K562 (cell line): ENCODE results near the gene RFNG. TPM values are rescaled to one million over a fixed set of nuclear protein-coding genes. Genes with fewer than 3 reads are reported as not detected.

ENCODE experiments used
- KDM1A ChIP-seq, 2 experiments: fragments of 450-650 bp; IDR thresholded peaks; 2 replicates each; pipeline ENCODE4 v1.6.1; 2016; ENCODE audit warnings: mild to moderate bottlenecking in 2 of 2
- ZNF311 ChIP-seq: fragments of 250-450 bp; sonication (Bioruptor Pico); IDR thresholded peaks from 2 replicates; pipeline ENCODE4 v1.4.0; 2020; ENCODE audit warnings: mild to moderate bottlenecking, moderate library complexity
- polyA plus RNA-seq, 8 experiments: library from polyadenylated mRNA; depleted of rRNA in 4 of 8; stranded (reverse) in 5 of 8; unstranded in 3 of 8; fragments of >200 nt; fragmentation: Nextera tagmentation in 2 of 8; fragmentation: Illumina TruSeq in 1 of 8; extraction: Ambion mirVana in 2 of 8; extraction: Trizol in 1 of 8; gene quantifications; 2 replicates each; pipeline versions ENCODE4 v1.2.1 to v1.2.3, GENCODE V29; 2011 to 2014; ENCODE audit warnings: inconsistent platforms in 1 of 8, missing spikeins in 1 of 8
- total RNA-seq, 7 experiments: library from RNA; depleted of rRNA in 6 of 7; stranded (reverse); fragments of >200 nt in 6 of 7; fragmentation: Illumina TruSeq in 2 of 7; extraction: Trizol in 2 of 7; gene quantifications; 2 replicates each; pipeline versions ENCODE4 v1.2.1 to v1.2.3, GENCODE V29; 2011 to 2021; ENCODE audit warnings: low replicate concordance in 1 of 7
- TF ChIP-seq, protein P1 (sequence below), 2 experiments: fragments of 450-650 bp; IDR thresholded peaks; 2 replicates each; pipeline ENCODE4 v1.6.1; 2016; ENCODE audit warnings: mild to moderate bottlenecking in 2 of 2, borderline replicate concordance in 1 of 2, low read depth in 1 of 2, moderate library complexity in 1 of 2

Gene RFNG
- total and polyA plus RNA-seq, 9 of the 15 experiments (the other 6 are each of a cell fraction or from before 2014, with no cell fraction given), result 0.32 to 32.8 (median 9.5) TPM

DNA sequence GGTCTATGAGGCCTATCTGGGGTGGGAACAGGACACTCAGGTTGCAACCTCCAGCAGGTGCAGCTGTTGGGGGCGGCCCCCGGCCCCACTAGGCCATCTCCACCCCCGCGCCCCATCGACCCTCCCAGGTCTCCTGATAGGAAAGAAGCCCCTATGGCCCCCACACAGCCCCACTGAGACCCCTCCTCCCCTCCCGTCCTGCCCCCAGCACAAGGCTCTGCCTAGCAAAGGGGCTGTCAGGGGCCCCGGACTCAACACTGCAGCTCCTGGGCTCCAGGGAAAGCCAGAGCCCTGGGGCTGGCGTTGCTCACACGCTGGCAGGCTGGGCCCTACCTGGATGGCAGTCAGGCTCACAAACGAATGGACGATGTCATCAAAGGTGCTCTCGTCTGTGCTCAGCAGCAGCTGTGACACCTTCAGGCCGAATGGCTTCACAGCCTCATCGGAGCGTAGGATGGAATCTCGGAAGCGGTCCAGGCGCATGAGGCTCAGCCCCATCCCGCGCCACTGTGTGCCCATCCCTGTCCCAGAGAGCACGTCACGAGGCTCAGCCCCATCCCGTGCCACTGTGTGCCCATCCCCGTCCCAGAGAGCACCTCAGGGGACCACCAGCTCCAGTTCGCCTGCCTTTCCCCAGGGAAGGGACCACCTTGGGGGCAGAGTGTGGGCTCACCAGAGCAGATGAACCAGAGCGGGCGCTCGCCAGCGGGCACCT lies 39.1 kb upstream of the RFNG start (continued):
- TF ChIP-seq, protein P1, sequence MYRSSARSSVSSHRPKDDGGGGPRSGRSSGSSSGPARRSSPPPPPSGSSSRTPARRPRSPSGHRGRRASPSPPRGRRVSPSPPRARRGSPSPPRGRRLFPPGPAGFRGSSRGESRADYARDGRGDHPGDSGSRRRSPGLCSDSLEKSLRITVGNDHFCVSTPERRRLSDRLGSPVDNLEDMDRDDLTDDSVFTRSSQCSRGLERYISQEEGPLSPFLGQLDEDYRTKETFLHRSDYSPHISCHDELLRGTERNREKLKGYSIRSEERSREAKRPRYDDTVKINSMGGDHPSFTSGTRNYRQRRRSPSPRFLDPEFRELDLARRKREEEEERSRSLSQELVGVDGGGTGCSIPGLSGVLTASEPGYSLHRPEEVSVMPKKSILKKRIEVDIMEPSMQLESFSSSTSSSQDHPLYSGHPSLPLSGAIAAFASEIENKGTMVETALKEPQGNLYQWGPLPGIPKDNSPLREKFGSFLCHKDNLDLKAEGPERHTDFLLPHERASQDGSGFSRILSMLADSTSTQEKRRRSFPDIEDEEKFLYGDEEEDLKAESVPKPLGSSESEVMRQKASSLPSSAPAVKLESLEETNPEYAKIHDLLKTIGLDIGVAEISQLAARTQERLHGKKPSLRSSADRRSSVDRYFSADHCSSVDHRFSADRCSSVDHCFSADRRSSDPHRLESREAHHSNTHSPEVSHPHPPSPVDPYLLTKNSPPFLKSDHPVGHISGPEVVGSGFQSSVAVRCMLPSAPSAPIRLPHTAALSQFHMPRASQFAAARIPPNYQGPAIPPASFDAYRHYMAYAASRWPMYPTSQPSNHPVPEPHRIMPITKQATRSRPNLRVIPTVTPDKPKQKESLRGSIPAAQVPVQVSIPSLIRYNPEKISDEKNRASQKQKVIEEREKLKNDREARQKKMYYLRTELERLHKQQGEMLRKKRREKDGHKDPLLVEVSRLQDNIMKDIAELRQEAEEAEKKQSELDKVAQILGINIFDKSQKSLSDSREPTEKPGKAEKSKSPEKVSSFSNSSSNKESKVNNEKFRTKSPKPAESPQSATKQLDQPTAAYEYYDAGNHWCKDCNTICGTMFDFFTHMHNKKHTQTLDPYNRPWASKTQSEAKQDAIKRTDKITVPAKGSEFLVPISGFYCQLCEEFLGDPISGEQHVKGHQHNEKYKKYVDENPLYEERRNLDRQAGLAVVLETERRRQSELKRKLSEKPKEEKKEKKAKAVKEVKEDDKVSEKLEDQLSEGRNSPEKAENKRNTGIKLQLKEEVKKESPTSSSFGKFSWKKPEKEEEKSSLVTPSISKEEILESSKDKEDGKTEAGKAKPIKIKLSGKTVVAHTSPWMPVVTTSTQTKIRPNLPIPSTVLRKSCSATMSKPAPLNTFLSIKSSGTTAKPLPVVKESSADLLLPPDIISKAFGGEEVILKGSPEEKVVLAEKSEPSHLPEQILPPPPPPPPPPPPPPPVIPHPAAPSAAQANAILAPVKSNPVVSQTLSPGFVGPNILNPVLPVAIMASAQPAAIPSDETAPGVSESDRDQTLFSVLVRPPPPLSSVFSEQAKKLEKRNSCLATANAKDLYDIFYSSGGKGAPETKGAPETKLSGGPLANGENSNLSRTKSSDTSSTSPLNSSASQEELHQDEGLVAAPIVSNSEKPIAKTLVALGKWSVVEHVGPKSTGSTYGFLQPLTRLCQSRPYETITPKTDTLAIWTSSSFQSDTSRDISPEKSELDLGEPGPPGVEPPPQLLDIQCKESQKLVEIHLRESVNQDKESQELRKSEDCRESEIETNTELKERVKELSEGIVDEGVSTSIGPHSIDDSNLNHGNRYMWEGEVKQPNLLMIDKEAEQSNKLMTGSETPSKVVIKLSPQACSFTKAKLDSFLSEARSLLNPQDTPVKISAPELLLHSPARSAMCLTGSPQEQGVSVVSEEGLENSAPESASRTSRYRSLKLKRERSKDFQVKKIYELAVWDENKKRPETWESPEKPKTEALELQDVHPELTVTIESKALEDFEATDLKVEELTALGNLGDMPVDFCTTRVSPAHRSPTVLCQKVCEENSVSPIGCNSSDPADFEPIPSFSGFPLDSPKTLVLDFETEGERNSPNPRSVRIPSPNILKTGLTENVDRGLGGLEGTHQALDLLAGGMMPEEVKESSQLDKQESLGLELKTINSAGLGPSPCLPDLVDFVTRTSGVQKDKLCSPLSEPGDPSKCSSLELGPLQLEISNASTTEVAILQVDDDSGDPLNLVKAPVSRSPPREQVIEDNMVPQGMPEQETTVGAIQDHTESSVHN (IDR thresholded peaks at IDR 0.05; ENCODE audit: borderline replicate concordance in 1 of 2, low read depth in 1 of 2), result no peak
- TF ChIP-seq ZNF311 (CRISPR knock-in tag) (no peak), KDM1A (IDR thresholded peaks at IDR 0.05) (no peak)
